A549 (cell line): ENCODE data around the gene CTBP2. TPM values are rescaled to one million over a fixed set of nuclear protein-coding genes. Genes with fewer than 3 reads are reported as not detected.
A peak's percentile ranks its signal among the peaks of the same experiment; 100 is the strongest.

Experiments used
- ATAC-seq, 2 experiments: fragments of 200-7000 bp in 1 of 2; fragments of >200 bp in 1 of 2; cut with Nextera tagmentation in 1 of 2; cut with Tn5 transposase in 1 of 2; 3 replicates each; pipeline versions ENCODE4 v1.8.0 to v1.9.1; 2018 to 2020; ENCODE audit warnings: mild to moderate bottlenecking in 1 of 2, moderate library complexity in 1 of 2
- CTCF ChIA-PET: fragments of 300-600 bp; sonication (Branson Sonifier 250); formaldehyde crosslinking; extraction: SDS; loops from one replicate; lab custom pipeline; 2021; ENCODE audit warnings: antibody characterized with exemption, inconsistent platforms; lab: Yijun Ruan, JAX
- POLR2A ChIA-PET: fragments of 350-600 bp; formaldehyde crosslinking; extraction: SDS; loops from one replicate; lab custom pipeline; 2021; ENCODE audit warnings: antibody characterized with exemption, inconsistent platforms; lab: Yijun Ruan, JAX
- DNase-seq, 2 experiments: peaks; one replicate each; pipeline versions ENCODE4 v3.0.0 to v3.0.0-alpha.2; 2011 to 2016; ENCODE audit warnings: low read depth in 1 of 2, low spot score in 1 of 2
- FAIRE-seq: peaks from 2 replicates; lab custom pipeline; 2011; peaks lifted over from hg19 to GRCh38; lab: Jason Lieb, UNC
- H3K27ac ChIP-seq, 2 experiments: fragments of >200 bp; sonication (Bioruptor Twin); formaldehyde crosslinking; 3 replicates each; pipeline ENCODE4 v1.5.1; 2016 to 2017
- H3K4me1 ChIP-seq: fragments of >200 bp; sonication (Bioruptor Twin); formaldehyde crosslinking; 3 replicates; pipeline ENCODE4 v1.6.1; 2016
- H3K4me2 ChIP-seq: fragments of >200 bp; sonication (Bioruptor Twin); formaldehyde crosslinking; 3 replicates; pipeline ENCODE4 v1.6.1; 2016
- H3K4me3 ChIP-seq: fragments of >200 bp; sonication (Bioruptor Twin); formaldehyde crosslinking; 3 replicates; pipeline ENCODE4 v1.5.1; 2016
- H3K9me3 ChIP-seq: fragments of >200 bp; sonication (Bioruptor Twin); formaldehyde crosslinking; 3 replicates; pipeline ENCODE4 v1.6.1; 2016
- CBX2 ChIP-seq: fragments of 200-600 bp; sonication (generic); IDR thresholded peaks from 2 replicates; pipeline ENCODE4 v1.6.1; 2016; ENCODE audit warnings: low read depth, mild to moderate bottlenecking, borderline replicate concordance
- CEBPB ChIP-seq, 2 experiments: fragments of >200 bp in 1 of 2; sonication (Bioruptor Twin) in 1 of 2; formaldehyde crosslinking in 1 of 2; IDR thresholded peaks; 2 replicates each; pipeline ENCODE4 v1.6.1; 2012 to 2016
- CHD4 ChIP-seq: fragments of 200-600 bp; sonication (generic); IDR thresholded peaks from 2 replicates; pipeline ENCODE4 v1.6.1; 2016; ENCODE audit warnings: antibody characterized with exemption, mild to moderate bottlenecking, borderline replicate concordance
- EHMT2 ChIP-seq: fragments of 200-600 bp; sonication (generic); IDR thresholded peaks from 2 replicates; pipeline ENCODE4 v1.6.1; 2016; ENCODE audit warnings: antibody characterized with exemption, low read depth, mild to moderate bottlenecking, moderate library complexity
- ESRRA ChIP-seq: fragments of 150-350 bp; IDR thresholded peaks from 2 replicates; pipeline ENCODE4 v1.6.1; 2014; ENCODE audit warnings: mild to moderate bottlenecking, low read length, borderline replicate concordance
- FOSL2 ChIP-seq, 2 experiments: fragments of 450-650 bp in 1 of 2; fragments of >200 bp in 1 of 2; sonication (Bioruptor Twin) in 1 of 2; formaldehyde crosslinking; IDR thresholded peaks; 2 replicates each; pipeline versions ENCODE4 v1.5.0 to v1.6.1; 2016 to 2020; ENCODE audit warnings: mild to moderate bottlenecking in 1 of 2, moderate library complexity in 1 of 2
- GATA3 ChIP-seq: IDR thresholded peaks from 2 replicates; pipeline ENCODE4 v1.6.1; 2012; ENCODE audit warnings: borderline replicate concordance
- HOXB13 ChIP-seq: fragments of 250-450 bp; sonication (Bioruptor Pico); IDR thresholded peaks from 2 replicates; pipeline ENCODE4 v1.5.0; 2020; ENCODE audit warnings: low read depth, mild to moderate bottlenecking, moderate library complexity
- HOXB5 ChIP-seq: fragments of 250-450 bp; sonication (Bioruptor Pico); IDR thresholded peaks from 2 replicates; pipeline ENCODE4 v1.5.0; 2020; ENCODE audit warnings: mild to moderate bottlenecking, moderate library complexity
- JUNB ChIP-seq: fragments of >200 bp; sonication (Bioruptor Twin); formaldehyde crosslinking; IDR thresholded peaks from 2 replicates; pipeline ENCODE4 v1.6.1; 2016
- NFE2L2 ChIP-seq: fragments of 150-350 bp; conservative IDR thresholded peaks from 2 replicates; pipeline ENCODE4 v1.6.1; 2014; ENCODE audit warnings: low read length
- NPAS2 ChIP-seq: fragments of 250-450 bp; sonication (Bioruptor Pico); IDR thresholded peaks from 2 replicates; pipeline ENCODE4 v1.8.0; 2022; ENCODE audit warnings: mild to moderate bottlenecking, moderate library complexity, borderline replicate concordance
- NR3C1 ChIP-seq: fragments of >200 bp; sonication (Bioruptor Twin); formaldehyde crosslinking; IDR thresholded peaks from 3 replicates; pipeline ENCODE4 v1.6.1; 2017
- PHF8 ChIP-seq: fragments of 200-600 bp; sonication (generic); IDR thresholded peaks from 2 replicates; pipeline ENCODE4 v1.6.1; 2016; ENCODE audit warnings: low read depth, mild to moderate bottlenecking, antibody characterized with exemption, moderate library complexity, borderline replicate concordance
- POLR2A ChIP-seq: IDR thresholded peaks from 2 replicates; pipeline ENCODE4 v1.6.1; 2012; ENCODE audit warnings: mild to moderate bottlenecking, low read length
- POLR2AphosphoS2 ChIP-seq: conservative IDR thresholded peaks from 2 replicates; pipeline ENCODE4 v1.6.1; 2012; ENCODE audit warnings: low read length, improper control_type of control experiment, inconsistent platforms
- RAD21 ChIP-seq, 2 experiments: fragments of >200 bp in 1 of 2; sonication (Bioruptor Twin) in 1 of 2; formaldehyde crosslinking in 1 of 2; IDR thresholded peaks in 1 of 2; conservative IDR thresholded peaks in 1 of 2; 2 replicates in 1 of 2; 3 replicates in 1 of 2; pipeline ENCODE4 v1.6.1; 2012 to 2018; ENCODE audit warnings: inconsistent platforms in 1 of 2
- RNF2 ChIP-seq: fragments of 200-600 bp; sonication (generic); IDR thresholded peaks from 2 replicates; pipeline ENCODE4 v1.6.1; 2016; ENCODE audit warnings: low read depth, mild to moderate bottlenecking, antibody characterized with exemption, moderate library complexity, borderline replicate concordance
- SMC3 ChIP-seq: fragments of >200 bp; sonication (Bioruptor Twin); formaldehyde crosslinking; IDR thresholded peaks from 3 replicates; pipeline ENCODE4 v1.6.1; 2018; ENCODE audit warnings: inconsistent platforms
- WGBS: methylation state at CpG from one replicate; pipeline ENCODE4 v1.1.6; 2017; ENCODE audit errors: missing lambda C conversion rate; 5-methylcytosine and 5-hydroxymethylcytosine counted together
- polyA plus RNA-seq, 4 experiments: library from polyadenylated mRNA; depleted of rRNA in 3 of 4; stranded (reverse); fragments of >200 nt; fragmentation: RNase III in 1 of 4; extraction: RNeasy Plus Mini Kit Qiagen cat#74134 plus additional on column Dnase treatment in 1 of 4; gene quantifications; 2 replicates in 3 of 4; 3 replicates in 1 of 4; pipeline ENCODE4 v1.2.3, GENCODE V29; 2011 to 2017
- TF ChIP-seq, protein P1 (sequence below): fragments of 250-450 bp; sonication (Bioruptor Pico); IDR thresholded peaks from 2 replicates; pipeline ENCODE4 v1.5.0; 2020; ENCODE audit warnings: low read depth, mild to moderate bottlenecking, moderate library complexity
- TF ChIP-seq, protein P2 (sequence below): fragments of 150-350 bp; IDR thresholded peaks from 2 replicates; pipeline ENCODE4 v1.6.1; 2014; ENCODE audit warnings: low read depth, mild to moderate bottlenecking, low read length
- TF ChIP-seq, protein P3 (sequence below): IDR thresholded peaks from 2 replicates; pipeline ENCODE4 v1.6.1; 2012
- TF ChIP-seq, protein P4 (sequence below): fragments of >200 bp; sonication (Bioruptor Twin); formaldehyde crosslinking; IDR thresholded peaks from 3 replicates; pipeline ENCODE4 v1.6.1; 2016

The CTBP2 gene
- polyA plus RNA-seq, 2 of the 4 experiments (the other 2 are of a cell fraction): 74.9 to 78.9 TPM

DNA sequence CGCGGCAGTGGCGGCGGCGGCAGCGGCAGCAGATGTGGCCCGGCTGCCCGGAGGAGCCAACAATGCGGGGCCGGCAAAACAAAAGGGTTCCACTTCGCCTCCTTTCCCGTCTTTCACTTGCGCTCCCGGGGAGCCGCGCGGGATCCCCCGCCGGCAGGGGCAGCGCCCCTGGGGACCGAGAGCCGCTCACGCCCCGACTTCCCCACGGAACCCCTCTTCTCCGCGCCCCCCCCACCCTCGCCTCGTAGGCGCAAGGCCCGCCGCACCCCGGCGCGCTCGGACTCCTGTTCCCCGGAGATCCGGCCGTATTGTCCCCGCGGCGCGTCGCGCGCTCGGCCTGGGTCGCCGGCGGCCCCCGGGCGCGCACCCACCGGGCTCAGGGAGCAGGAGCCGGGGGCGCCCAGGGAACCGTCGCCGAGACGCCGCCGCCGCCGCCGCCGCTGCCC is 854 bp downstream of the CTBP2 start:
- peaks cover 43% of the 10 kb centered on the region for H3K4me1 ChIP-seq
- ChIA-PET CTCF (no interaction called here), POLR2A (no interaction called here)
- ATAC-seq: no peak
- TF ChIP-seq NPAS2 (CRISPR knock-in tag) (no peak), EHMT2 (no peak), CHD4 (no peak), CBX2 (no peak), RNF2 (no peak), HOXB13 (CRISPR knock-in tag) (no peak), FOSL2 (IDR thresholded peaks at IDR 0.05) (no peak), FOSL2 (CRISPR knock-in tag; IDR thresholded peaks at IDR 0.05) (no peak), JUNB (no peak), NR3C1 (no peak), ESRRA (no peak), CEBPB (IDR thresholded peaks at IDR 0.05) (no peak), GATA3 (no peak), RAD21 (conservative IDR thresholded peaks at IDR 0.05 in 1 of 2, IDR thresholded peaks at IDR 0.05 in 1 of 2) (no peak), NFE2L2 (no peak), POLR2AphosphoS2 (no peak)
- TF ChIP-seq, protein P1, sequence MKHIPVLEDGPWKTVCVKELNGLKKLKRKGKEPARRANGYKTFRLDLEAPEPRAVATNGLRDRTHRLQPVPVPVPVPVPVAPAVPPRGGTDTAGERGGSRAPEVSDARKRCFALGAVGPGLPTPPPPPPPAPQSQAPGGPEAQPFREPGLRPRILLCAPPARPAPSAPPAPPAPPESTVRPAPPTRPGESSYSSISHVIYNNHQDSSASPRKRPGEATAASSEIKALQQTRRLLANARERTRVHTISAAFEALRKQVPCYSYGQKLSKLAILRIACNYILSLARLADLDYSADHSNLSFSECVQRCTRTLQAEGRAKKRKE (CRISPR knock-in tag): no peak
- TF ChIP-seq, protein P2, sequence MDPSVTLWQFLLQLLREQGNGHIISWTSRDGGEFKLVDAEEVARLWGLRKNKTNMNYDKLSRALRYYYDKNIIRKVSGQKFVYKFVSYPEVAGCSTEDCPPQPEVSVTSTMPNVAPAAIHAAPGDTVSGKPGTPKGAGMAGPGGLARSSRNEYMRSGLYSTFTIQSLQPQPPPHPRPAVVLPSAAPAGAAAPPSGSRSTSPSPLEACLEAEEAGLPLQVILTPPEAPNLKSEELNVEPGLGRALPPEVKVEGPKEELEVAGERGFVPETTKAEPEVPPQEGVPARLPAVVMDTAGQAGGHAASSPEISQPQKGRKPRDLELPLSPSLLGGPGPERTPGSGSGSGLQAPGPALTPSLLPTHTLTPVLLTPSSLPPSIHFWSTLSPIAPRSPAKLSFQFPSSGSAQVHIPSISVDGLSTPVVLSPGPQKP: no peak
- TF ChIP-seq, all 56 proteins: peak for 0
- 6% methylated on average over 10 of the region's 66 CpGs for WGBS
- Histone ChIP-seq H3K4me2 (peak overlapping the region; percentile 87), H3K27ac (peak overlapping the region; percentile 94 to 99), H3K4me3 (peak overlapping the region; percentile 92), H3K9me3 (no peaks in the 10 kb centered on the region)
- DNase-seq (peak in 1 of 2 experiments; percentile 31), FAIRE-seq (no peak)

DNA sequence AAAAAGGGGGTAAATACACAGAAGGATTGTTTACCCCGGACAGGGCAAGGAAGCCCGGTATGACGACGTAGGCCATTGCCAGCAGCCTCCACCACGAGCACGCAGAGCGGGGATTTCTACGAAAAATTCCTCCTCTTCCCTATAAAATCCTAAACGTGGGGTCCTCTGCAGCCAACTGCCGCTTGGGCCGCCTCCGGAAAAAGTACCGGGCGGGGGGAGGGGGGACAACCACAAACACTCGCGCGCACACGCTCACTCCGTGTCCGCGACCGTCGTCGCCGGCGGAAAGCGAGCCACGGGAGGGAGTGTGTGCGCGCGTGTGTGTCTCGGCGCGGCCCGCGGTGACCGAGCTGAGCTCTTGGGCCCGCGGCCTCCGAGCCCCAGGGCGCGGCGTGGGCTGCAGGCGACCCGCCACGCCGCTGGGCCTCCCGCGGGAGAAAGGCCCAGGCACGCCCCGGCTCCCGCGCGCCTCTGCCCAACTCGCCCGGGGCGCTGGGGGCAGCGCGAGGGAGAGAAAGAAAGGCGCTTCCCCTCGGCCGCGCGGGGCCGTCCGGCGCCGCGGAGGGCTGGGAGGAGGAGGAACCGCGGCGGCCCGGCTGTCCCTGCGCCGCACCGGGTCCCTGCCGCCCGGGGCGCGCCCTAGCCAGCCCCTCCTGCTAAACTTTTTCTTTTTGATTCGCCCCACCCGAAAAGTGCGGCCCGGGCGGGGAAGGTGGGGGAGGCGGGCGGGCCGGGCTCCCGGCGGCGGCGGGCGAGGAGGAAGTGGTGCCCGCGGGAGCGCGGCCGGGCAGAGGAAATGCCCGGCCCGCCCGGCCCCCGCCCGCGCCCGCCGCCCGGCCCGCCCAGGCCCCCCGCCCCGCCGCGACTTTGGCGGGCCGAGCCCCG is 1.5 kb downstream of the CTBP2 start:
- TF ChIP-seq, protein P3, sequence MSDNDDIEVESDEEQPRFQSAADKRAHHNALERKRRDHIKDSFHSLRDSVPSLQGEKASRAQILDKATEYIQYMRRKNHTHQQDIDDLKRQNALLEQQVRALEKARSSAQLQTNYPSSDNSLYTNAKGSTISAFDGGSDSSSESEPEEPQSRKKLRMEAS: peak; percentile 57
- no peak for TF ChIP-seq POLR2AphosphoS2
- TF ChIP-seq HOXB5 (CRISPR knock-in tag): 0 out of 2 replicates have a peak, but pooled peaks have one; percentile 63
- peak; percentile 54; the same call in 1 of the 2 replicates for TF ChIP-seq PHF8
- TF ChIP-seq, protein P4, sequence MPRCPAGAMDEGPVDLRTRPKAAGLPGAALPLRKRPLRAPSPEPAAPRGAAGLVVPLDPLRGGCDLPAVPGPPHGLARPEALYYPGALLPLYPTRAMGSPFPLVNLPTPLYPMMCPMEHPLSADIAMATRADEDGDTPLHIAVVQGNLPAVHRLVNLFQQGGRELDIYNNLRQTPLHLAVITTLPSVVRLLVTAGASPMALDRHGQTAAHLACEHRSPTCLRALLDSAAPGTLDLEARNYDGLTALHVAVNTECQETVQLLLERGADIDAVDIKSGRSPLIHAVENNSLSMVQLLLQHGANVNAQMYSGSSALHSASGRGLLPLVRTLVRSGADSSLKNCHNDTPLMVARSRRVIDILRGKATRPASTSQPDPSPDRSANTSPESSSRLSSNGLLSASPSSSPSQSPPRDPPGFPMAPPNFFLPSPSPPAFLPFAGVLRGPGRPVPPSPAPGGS: no peak; the same call in 2 of the 3 replicates
- 0 out of 5 replicates have a peak, but pooled peaks of 1 of the 2 experiments have one; percentile 13 for TF ChIP-seq RAD21 (conservative IDR thresholded peaks at IDR 0.05 in 1 of 2, IDR thresholded peaks at IDR 0.05 in 1 of 2)
- peak; percentile 31 for TF ChIP-seq POLR2A
- TF ChIP-seq, protein P2: no peak
- TF ChIP-seq GATA3: peak; percentile 16; the same call in 1 of the 2 replicates
- TF ChIP-seq SMC3: peak; percentile 6; the same call in 1 of the 3 replicates
- WGBS: under 1% methylated on average over 19 of the region's 115 CpGs
- peak overlapping the region; percentile 92 for H3K4me3 ChIP-seq
- FAIRE-seq: no peak
- POLR2A ChIA-PET: interaction anchor here (0.9 kb wide), 1 partner anchor 74 kb away, joined by 3 read pairs; no protein-coding TSS in a partner anchor
- peaks cover 50% of the 10 kb centered on the region for H3K4me1 ChIP-seq
- peak; percentile 42 to 52 for DNase-seq
- peak; percentile 1 to 6; a peak in 1 of 6 replicates for ATAC-seq
- peak overlapping the region; percentile 94 to 99 for H3K27ac ChIP-seq
- no peaks in the 10 kb centered on the region for H3K9me3 ChIP-seq
- H3K4me2 ChIP-seq: peak overlapping the region; percentile 87
- CTCF ChIA-PET: no interaction called here
